Measurements from ENCODE around the gene S100A9. TPM values are rescaled to one million over a fixed set of nuclear protein-coding genes. Genes with fewer than 3 reads are reported as not detected.

The S100A9 gene
- 22,763 TPM for total RNA-seq (2013)
- polyA plus RNA-seq (over 10,000 TPM; 20,498 to 43,602 (median 40,800) TPM), polyA minus RNA-seq (8,338 and 12,893 TPM in 2 replicates), total RNA-seq (586 to 4,806 (median 3,623) reads per million in 11 experiments)

DNA sequence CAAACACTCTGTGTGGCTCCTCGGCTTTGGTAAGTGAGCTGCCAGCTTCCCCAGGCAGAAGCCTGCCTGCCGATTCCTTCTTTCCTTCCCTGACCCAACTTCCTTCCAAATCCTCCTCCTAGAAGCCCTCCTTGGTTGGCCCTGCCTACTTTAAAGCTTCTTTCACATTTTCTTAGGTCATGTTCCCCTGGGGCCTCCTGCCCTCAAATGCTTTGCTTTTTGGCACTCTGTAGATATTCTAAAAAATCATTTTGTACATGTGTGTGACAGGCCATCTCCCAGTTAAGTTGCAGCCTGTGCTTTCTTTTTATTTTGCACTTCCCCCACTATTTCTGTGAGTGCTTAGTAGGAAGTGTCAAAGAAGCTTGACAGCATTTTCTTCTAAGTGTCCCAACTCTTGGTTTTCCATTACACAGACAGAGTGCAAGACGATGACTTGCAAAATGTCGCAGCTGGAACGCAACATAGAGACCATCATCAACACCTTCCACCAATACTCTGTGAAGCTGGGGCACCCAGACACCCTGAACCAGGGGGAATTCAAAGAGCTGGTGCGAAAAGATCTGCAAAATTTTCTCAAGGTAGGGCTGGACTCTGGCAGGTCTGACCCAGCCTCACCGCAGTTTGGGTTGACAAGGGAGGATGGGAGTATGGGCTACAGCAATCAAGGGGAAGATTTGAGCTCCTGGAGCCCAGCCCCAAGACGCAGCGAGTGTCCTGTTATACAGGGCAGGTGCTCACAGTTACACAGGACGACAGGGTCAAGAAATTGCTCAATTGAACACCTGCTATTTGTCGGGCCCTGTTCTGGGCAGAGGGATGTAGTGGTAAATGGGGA lies at the start of gene S100A9:
Gene S100A9 (plus strand): TSS at position 2 of the 838 bp plus-strand sequence. CDS start 430 bp downstream, at position 432.
- H3K79me2 ChIP-seq (ENCODE audit: insufficient read depth, low read length) = peaks cover 52% of the 10 kb centered on the region
- H3K36me3 ChIP-seq (replicated peaks in 1 of 2; ENCODE audit: control insufficient read depth in 1 of 2, insufficient read depth in 2 of 2, low read length in 2 of 2) = peaks cover 22 to 32% of the 10 kb centered on the region in 2 donors
- WGBS (ENCODE audit: insufficient coverage) = 22% methylated on average over 11 of the region's 11 CpGs
- Mint-ChIP-seq H3K9me3 (peaks cover 0 to 6% (median 2%) of the 10 kb centered on the region in 7 donors), H3K4me1 (peaks cover 74% of the 10 kb centered on the region), H3K4me3 (peak within 1 kb of the TSS; percentile 97 to 100), H3K36me3 (peaks cover 27 to 39% of the 10 kb centered on the region in 2 donors), H3K27me3 (ENCODE audit: low read depth in 3 of 3) (peaks cover 0 to 3% (median 3%) of the 10 kb centered on the region in 3 donors), H3K27ac (peak within 1 kb of the TSS; percentile 96 to 99 (median 97))
- peak within 1 kb of the TSS; percentile 82 to 85 for H3K27ac ChIP-seq (ENCODE audit: low read depth in 1 of 2, low read length in 2 of 2)
- H3K27me3 ChIP-seq (ENCODE audit: control insufficient read depth in 2 of 2, insufficient read depth in 2 of 2, low read length in 2 of 2) = no peaks in the 10 kb centered on the region
- peaks cover 43% of the 10 kb centered on the region for H4K20me1 ChIP-seq (ENCODE audit: insufficient read depth, low read length)
- peak within 1 kb of the TSS; percentile 69 for H3K9ac ChIP-seq (ENCODE audit: insufficient read depth, low read length, poor library complexity, severe bottlenecking)
- intact Hi-C loops (cut with micrococcal nuclease) = loop anchor here in 1 of 2 donors (1.0 kb wide), 1 partner anchor 46 kb away; no protein-coding TSS in a partner anchor
- no peak within 1 kb of the TSS for H2AFZ ChIP-seq (ENCODE audit: insufficient read depth, low read depth, low read length, poor library complexity, severe bottlenecking)
- H3K9me3 ChIP-seq (replicated peaks in 1 of 2; ENCODE audit: control insufficient read depth in 1 of 2, insufficient read depth in 1 of 2, low read length in 2 of 2) = no peaks in the 10 kb centered on the region
- peak in 2 of 3 donors; percentile 63 to 67 for DNase-seq
- peak within 1 kb of the TSS; percentile 66 to 97 (median 92) for H3K4me3 ChIP-seq (replicated peaks in 1 of 3; ENCODE audit: low read depth in 2 of 3, low read length in 3 of 3)
- no peak for TF ChIP-seq CTCF (IDR thresholded peaks at IDR 0.05)
- peaks cover 58 to 78% of the 10 kb centered on the region in 2 donors for H3K4me1 ChIP-seq (ENCODE audit: control insufficient read depth in 1 of 2, insufficient read depth in 2 of 2, low read length in 2 of 2)
- peak within 1 kb of the TSS; percentile 96 for H3K4me2 ChIP-seq (replicated peaks; ENCODE audit: extremely low read depth, low read length, poor library complexity, severe bottlenecking)

- H3K36me3 ChIP-seq (replicated peaks in 1 of 2; ENCODE audit: control insufficient read depth in 1 of 2, insufficient read depth in 2 of 2, low read length in 2 of 2) = no peaks in the 10 kb centered on the region
- H3K9me3 ChIP-seq (replicated peaks in 1 of 2; ENCODE audit: control insufficient read depth in 1 of 2, insufficient read depth in 1 of 2, low read length in 2 of 2) = no peaks in the 10 kb centered on the region
- Mint-ChIP-seq H3K4me3 (no peak overlapping the region), H3K9me3 (peaks cover 0 to 2% (median 0%) of the 10 kb centered on the region in 7 donors), H3K27me3 (ENCODE audit: low read depth in 3 of 3) (peaks cover 2 to 6% (median 5%) of the 10 kb centered on the region in 3 donors), H3K27ac (no peak overlapping the region), H3K4me1 (peaks cover 15% of the 10 kb centered on the region), H3K36me3 (no peaks in the 10 kb centered on the region)
- WGBS (ENCODE audit: insufficient coverage) = 92% methylated on average over 2 of the region's 2 CpGs
- no peak for DNase-seq
- H3K9ac ChIP-seq (ENCODE audit: insufficient read depth, low read length, poor library complexity, severe bottlenecking) = no peak overlapping the region
- no peak overlapping the region for H3K27ac ChIP-seq (ENCODE audit: low read depth in 1 of 2, low read length in 2 of 2)
- no peaks in the 10 kb centered on the region for H3K79me2 ChIP-seq (ENCODE audit: insufficient read depth, low read length)
- no peak for TF ChIP-seq CTCF (IDR thresholded peaks at IDR 0.05)
- H3K4me1 ChIP-seq (ENCODE audit: control insufficient read depth in 1 of 2, insufficient read depth in 2 of 2, low read length in 2 of 2) = peaks cover 7 to 11% of the 10 kb centered on the region in 2 donors
- no peaks in the 10 kb centered on the region for H3K27me3 ChIP-seq (ENCODE audit: control insufficient read depth in 2 of 2, insufficient read depth in 2 of 2, low read length in 2 of 2)
- no peak overlapping the region for H3K4me3 ChIP-seq (replicated peaks in 1 of 3; ENCODE audit: low read depth in 2 of 3, low read length in 3 of 3)
- no peak overlapping the region for H2AFZ ChIP-seq (ENCODE audit: insufficient read depth, low read depth, low read length, poor library complexity, severe bottlenecking)
- H3K4me2 ChIP-seq (replicated peaks; ENCODE audit: extremely low read depth, low read length, poor library complexity, severe bottlenecking) = no peak overlapping the region
- intact Hi-C loops (cut with micrococcal nuclease) = no loop called here
- H4K20me1 ChIP-seq (ENCODE audit: insufficient read depth, low read length) = no peaks in the 10 kb centered on the region
Measured at GRCh38 chr1:153308540-153308939, 49.1 kb upstream of the S100A9 start.
